ENCODE measurements around the gene SPOCK3.
"Not testable (repeated sequence)": the region's sequence is repeated elsewhere in the genome, so short reads cannot be mapped to it uniquely, and the experiment has no call there.

SPOCK3 gene

DNA sequence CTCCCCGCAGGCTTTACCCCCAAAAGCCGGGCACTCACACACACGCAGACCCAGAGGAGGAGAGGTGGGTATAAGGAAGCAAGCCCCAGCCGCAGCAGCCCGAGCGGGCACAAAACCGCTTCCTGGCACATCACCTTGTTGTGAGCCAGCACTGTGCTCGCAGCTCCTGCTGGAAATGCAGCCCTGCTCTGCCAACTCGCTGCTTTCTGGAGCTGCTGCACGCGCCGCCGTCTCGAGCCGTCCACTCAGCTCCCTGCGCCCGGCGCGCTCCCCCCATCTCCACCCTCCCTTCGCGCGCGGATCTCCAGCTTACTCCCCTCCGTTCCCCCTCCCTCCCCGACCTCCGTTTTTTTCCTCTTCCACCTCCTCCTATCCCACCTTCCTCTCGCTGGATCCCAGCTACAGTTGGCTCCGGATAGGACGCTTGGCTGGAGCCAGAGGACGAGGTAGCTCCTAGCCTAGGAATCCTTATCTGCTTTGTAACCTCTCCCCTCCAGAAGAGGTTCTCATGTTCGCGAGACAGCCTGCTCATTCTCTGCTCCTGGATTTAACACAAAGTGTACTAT, at the start of gene SPOCK3:
TSS of gene SPOCK3 (minus strand) at position 179 of the 566 bp plus-strand sequence.
- DNase-seq = no peak

DNA sequence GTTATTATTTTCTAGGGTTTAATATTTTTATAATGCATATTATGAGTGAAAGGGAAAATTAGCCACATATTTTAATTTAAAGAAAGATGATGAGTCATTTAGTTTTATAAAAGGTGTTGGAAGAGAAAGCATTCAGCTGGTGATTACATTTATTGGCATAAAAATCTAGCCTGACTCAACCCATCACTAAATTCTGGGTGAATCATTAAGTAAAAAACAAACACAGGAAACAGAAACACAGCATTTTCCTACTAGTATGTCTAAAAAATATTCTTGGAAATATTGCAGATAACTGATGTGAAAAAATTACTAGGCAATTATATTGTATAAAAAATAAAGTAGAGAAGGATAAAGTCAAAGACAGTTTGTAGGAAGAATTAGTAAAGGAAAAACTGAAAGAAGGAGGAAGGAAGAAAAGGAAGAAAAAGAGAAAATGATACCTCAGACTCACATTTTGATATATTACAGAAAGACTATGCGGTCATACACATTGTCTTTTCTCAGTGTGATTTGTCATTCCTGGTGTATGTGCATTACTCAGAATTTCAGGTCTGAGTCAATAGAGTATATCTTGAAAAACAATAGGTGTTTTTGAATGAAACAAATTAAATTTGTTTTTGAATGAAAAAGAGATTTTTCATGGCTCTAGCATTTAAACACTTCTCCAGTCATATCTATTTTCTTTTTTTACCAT, 48.0 kb upstream of the SPOCK3 start:
- DNase-seq = no peak

DNA sequence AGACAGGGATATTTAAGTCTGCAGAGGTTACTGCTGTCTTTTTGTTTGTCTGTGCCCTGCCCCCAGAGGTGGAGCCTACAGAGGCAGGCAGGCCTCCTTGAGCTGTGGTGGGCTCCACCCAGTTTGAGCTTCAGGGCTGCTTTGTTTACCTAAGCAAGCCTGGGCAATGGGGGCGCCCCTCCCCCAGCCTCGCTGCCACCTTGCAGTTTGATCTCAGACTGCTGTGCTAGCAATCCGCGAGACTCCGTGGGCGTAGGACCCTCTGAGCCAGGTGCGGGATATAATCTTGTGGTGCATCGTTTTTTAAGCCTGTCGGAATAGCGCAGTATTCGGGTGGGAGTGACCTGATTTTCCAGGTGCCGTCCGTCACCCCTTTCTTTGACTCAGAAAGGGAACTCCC, 47.3 kb upstream of the SPOCK3 start:
- not testable (repeated sequence) for DNase-seq

DNA sequence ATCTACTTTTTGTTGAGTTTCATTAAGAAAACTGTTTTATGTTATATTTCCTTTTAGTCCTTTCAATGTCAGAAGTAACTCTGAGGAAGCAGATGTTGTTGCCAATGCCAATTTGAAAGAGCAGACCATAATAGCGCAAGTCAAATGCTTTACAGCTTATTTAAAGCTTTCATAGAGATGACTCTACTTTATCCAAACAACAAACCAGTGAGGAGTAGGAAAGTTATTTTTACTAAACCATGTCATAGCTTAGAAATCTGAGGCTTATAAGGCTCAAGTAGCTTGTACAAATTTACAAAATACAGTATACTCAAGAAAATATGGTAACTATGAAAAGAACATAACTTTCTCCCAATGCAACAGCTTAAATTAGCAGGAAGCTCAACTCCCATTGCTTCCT, 40.1 kb upstream of the SPOCK3 start:
- DNase-seq = no peak

DNA sequence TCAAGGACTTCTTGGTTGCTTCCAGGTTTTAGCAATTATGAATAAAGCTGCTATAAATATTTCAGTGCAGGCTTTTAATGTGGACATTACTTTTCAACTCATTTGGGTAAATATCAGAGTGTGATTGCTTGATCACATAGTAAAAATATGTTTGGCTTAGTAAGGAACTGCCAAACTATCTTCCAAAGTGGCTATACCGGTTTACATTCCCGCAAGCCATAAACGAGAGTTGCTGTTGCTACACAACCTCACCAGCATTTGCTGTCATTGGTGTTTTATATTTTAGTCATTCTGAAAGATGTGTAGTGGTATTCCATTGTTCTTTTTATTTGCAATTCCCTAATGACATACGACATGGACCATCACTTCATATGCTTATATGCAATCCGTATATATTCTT, 30.9 kb upstream of the SPOCK3 start:
- DNase-seq = no peak

DNA sequence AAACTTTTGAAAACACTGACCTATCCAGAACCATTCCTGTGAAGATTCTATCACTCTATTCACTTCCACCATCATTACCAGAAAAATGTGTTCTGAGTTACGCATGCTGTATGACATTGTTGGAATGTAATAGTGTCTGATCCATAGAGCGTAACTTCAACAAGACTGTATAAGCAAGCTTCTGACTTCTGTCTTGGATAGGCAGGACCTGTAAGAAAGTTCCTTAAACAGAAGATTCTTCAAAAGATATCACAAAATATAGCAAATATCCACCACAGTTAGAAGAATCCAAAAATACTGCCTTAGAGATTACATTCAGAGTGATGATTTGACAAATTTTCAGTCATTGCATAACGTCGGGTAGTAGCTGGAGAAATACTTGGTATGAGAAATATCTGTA, 14.0 kb upstream of the SPOCK3 start:
- DNase-seq = no peak

DNA sequence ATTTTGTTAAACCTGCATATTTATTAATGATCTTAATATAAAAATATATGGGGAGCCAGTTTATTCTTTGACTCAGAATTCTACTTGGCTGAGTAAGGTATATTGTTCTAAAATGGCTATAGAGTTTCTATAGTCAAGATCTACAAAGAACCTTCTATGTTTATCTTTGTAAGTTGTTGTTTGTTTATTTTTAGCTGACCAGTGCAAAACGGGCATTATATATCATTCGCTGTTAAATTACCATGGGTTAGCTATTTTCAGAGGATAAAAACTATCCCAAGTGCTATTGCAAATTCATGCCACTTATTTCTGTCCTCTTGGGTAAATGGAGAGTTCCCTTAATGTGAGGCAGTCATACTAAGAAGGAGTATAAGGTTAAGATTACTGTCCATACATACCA, 5.3 kb upstream of the SPOCK3 start:
- no peak for DNase-seq

DNA sequence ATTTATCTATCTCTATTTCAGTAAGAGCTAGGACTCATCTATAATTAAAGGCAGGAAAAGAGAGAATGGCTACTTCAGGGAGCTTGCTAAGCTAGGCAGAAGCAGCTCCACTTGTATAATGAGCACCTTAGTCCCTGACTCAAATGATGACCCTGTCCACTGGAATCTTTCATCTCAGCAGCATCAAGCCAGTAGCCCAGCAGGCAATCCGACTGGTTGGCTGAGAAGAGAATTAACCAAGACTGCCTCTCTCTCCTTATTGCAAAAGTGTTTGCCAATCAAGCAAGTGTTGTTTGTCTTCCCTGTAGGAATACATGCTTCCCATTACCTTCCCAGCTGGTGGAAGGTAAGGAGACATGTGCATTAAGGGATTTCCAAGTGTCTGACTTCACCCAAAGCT, 3.9 kb upstream of the SPOCK3 start:
- DNase-seq = no peak

DNA sequence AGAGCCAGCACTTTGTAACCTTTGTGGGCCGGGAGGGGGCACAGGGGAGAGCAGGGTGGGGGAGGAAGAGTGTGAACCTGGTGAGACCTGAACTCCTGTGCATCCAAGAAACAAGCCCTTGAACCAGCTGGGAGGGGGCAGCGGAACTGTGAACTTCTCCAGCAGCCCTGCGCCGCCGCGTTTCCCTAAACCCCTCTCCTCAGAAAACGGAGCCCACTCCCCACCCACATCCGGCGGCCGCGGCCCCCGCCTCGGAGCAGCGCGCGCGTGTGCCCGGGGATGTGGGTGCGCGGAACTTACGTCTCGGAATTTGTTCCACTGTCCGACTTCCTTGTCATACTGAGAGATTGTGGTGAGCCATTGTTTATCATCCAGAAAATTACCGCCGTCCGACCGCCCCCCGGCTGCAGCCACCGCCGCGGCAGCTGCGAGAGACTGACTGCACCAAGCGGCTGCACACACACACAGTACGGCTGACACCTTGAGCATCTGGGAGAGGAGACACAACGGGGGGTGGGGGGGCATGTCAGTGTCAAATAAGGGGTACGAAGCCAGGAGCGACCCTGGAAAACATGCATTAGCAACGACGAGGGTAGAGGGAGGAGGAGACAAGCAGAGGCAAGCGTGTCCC, 494 bp downstream of the SPOCK3 start:
- no peak for DNase-seq

DNA sequence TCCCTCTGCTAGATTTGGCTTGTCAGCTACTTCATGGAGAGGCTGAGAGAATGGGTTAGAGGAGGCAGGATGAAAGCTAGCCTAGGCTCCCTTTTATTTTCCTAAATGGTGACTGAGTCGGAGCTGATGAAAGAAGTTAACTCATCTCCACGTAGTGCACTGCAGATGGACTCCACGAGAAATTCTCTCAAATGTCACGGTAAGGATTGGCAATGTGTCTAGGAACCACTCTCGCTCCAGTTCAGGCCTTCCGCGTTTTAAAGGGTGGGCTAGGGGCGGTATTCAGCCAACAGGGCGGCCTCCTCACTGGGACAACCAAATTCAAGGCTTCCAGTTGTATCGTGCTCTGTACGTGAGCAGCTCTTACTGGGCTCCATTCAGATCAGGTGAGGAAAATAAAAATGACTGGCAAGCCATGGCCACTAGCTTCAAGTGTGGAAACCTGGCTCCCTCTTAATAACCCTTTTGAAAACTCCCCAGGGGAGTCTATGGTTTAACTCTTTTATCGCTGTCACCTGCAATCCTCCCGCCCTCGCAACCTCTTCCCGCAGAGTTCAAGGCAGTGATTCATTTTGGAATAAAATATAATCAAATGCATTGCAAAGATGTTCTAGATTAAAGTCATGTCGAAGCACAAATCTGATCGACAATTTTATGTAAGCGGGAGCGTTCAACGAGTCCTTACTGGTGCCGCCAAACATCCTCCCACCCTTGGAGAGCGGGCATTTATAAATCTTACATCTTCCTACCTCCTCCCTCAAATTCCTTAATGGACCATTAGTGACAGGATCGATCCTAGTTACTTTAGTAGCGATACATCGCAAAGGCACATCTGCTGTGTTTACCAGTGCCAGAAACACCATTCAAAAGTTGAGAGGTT, 1.2 kb downstream of the SPOCK3 start:
- no peak for DNase-seq

DNA sequence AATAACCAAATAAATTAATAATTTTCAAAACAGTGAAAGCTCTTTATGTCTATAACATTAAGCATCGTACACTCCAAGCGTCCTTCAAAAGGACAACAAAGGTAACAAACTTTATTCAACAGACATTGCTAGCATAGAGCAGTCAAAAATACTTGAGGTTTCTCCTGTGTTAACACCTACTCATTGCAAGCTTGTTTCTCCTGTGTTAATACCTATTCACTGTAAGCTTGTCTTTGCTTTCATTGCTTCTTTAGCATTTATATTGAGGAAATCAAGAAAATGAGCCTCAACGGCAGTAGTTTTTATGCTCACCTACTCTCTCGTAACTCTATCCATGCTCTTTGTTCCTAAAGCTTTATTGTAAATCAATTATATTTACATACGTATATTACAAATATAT, 3.5 kb downstream of the SPOCK3 start:
- DNase-seq = no peak

DNA sequence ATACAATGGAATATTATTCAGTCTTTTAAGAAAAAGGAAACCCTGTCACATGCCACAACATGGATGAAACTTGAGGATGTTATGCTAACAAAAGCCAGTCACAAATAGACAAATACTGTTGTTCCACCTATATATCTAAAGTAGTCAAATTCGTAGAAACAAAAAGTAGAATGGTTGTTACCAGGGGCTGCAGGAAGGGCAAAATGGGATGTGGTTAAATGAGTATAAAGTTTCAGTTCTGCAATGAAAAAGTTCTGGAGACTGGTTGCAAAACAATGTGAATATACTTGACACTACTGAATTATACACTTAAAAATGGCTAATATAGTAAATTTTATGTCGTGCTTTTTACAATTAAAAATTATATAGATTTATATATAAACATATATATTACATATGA, 12.2 kb downstream of the SPOCK3 start:
- no peak for DNase-seq

DNA sequence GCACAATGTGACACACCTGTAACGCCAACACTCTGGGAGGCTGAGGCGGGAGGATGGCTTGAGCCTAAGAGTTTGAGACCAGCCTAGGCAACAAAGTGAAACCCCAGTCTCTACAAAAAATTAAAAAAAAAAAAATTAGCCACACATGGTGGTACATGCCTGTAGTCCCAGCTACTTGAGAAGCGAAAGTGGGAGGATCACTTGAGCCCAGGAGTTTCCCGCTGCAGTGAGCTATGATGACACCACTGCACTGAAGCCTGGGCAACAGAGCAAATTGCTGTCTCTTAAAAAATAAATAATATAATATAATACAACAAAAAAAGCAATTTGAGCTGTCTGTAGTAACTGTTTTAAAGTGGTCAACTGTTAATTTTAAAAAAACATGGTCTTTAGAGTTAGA, 13.2 kb downstream of the SPOCK3 start:
- no peak for DNase-seq

DNA sequence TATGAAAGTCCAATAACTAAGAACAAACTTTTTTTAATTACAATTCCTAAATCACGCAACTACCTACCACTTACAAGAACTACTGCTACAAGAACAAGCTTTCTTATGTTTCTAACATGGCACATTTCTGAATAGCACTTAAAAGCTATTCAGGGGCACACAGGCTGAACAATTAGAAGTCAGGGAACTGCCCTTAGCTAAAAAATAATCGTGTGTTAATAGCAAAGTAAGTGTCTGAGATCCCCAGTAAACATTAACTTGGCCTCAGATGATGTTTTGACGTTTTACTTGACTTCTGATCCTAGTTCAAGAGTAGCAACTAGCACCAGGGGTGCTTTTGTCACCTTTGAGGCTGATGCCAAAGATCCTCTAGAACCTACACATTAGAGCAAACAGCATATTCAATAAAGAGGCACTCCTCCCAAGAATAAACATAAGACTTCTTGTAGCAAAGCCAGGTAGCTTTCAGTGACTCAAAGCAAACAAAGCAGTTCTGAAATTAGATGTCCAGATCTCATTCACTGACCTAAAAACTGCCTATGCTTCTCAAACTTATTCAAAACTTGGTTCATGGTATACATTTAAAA, 16.2 kb downstream of the SPOCK3 start:
- no peak for DNase-seq

DNA sequence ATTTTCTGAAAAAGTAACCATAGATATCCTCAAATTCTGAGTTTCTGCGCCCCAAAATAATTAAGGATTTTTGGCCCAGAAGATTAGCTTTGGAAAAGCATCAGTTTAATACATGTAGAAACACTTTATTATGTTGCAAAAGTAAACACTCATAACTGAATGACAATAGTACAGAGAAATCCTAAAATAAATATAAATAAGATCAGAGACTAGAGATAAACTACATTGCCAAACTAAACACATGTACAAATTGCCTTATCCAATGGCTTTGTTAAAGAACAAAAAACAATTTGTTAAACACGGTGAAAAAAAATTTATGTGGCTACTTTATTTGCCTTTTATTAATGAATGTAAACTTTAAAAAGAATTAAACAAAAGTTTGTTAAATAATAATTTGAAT, 17.5 kb downstream of the SPOCK3 start:
- DNase-seq = no peak

DNA sequence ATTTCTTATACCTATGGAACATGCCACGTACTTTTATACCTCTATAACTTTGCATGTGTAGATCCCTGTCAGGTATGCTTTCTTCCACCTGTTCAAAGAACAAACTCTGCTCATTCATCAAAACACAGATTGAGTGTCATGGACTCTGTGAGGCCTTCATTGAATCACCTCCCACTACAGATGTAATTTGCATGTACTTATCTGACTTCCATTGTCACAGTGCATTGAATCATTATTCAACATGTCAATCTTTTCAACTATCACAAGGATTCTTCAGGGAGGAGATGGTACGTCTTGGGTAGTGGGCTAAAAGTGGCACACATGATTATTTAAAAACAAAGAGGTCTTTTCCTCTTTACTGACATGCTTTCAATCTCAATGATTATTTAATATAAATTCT, 24.1 kb downstream of the SPOCK3 start:
- DNase-seq = no peak

DNA sequence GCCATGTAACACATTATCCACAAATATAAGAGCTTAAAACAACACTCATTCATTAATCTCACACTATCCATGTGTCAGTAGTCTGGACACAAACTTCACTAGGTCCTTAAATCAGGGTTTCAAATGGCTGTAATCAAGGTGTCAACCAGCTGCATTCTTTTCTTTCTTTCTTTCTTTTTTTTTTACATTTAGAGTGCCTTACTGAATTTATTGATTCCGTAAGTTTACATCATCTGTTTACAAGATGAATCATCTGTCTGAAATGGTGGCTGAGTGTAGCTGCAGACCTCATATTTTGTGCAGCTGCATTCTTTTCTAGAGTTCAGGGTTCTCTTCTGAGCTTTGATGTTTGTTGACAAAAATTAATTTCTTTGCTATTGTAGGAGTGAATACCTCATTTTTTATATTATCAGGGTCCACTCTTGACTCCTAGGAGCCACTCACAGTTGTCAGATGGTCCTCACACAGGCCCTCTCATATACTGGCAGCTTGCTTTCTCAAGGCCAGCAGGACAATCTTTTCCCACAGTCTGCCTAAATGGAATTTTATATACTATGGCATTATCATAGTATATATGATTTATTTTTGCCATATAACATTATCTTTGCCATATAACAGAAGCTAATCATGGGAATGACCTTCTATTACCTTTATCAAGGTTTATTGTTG, 37.8 kb downstream of the SPOCK3 start:
- no peak for DNase-seq

DNA sequence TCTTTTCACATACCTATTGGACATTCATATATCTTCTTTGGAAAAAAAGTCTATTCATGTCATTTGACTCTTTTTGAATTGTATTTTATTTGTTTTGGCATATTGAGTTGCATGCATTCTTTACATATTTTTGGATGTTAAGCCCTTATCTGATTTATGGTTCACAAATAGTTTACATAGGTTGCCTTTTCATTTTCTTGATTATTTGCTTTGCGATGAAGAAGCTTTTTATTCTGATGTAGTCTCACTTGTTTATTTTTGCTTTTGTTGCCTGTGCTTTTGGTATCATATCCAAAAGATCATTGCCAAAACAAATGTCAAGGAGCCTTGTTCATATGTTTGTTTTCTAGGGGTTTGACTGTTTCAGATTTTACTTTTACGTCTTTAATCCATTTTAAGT, 43.9 kb downstream of the SPOCK3 start:
- DNase-seq = no peak

DNA sequence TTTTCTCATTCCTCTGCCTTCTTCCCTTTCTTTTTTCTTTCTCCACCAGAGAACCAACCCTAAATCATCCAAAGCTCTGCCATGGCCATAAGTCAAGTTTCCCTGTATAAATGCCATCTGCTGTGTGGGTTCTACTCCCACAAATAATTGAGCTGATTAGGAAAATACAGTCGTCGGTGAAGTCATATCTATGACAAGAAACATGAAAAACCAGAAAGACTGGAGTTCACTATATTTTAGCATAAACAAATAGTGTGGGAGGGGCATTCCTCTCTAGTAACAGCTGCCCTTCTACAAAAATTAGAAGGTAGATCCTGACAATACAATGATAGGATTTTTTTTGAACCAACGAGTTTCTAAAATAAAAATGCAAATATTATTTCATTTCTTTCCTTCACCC, 48.8 kb downstream of the SPOCK3 start:
- DNase-seq = no peak

DNA sequence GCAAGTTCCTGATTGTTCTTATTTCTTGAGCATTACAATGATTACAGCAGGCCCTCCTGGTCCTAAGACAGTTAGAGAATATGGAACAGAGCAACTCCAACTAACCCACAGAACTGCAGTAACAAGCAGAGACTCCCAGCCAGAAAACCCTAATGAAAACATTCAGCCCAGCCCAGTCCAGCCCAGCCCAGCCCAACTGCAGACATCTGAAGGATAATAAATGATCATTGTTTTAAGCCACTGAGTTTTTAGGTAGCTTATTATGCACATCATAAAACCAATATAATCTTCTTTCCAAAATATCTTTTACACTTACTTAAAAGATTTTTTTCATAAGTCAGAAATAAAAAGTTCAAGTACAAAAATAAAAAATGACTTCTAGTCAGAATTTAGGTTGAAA, 51.3 kb downstream of the SPOCK3 start:
- no peak for DNase-seq

DNA sequence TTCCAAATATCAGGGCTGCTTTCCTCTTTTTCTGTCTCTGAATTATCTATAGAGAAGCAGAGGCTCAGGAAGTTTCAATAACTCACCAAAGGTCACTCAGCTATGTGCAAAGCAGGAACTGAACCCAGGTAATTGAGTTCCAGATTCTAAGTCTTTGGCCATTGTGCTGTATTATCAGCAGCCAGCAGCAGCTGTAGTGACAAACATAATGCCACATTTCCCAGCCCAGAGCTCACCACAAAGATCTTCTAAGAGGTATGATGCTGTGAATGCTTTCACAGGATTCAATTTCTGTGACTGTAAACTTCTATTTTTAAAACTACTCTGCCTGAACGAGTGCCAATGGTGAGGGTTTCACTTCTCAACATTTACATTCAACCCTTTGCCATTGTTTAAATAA, 56.4 kb downstream of the SPOCK3 start:
- no peak for DNase-seq

DNA sequence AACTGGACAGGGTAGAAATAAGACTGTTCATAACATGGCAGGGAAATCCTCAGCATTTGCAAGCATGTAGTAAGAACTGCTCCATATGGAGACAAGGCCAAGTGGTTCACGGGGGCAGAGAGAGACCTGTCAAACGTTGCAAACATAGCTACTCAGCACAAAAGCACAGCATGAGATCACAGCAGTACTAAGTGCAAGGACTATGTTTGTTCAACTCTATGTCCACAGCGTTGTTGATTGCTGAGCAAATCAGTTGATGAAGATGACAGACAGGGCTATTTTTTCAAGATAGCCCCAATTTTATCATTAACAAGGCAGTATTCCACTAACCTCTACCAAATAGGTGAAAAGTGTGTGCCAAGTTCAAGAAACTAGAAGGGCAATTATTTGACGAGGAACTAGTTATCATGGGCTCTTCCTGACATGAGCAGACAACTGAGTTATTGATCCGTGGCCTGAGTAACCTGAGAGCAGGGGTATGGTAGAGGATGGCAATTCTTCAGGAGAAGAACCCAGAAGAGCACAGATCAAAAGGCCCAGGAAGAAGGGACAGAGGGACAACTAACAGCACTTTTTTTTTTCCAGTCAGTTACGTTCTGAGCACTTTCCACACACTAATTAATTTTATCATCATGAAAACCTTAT, 57.4 kb downstream of the SPOCK3 start:
- peak; percentile 20 for DNase-seq
